Smooth muscle cell (in vitro differentiated cells): ENCODE measurements around the gene ATP12A. TPM values are rescaled to one million over a fixed set of nuclear protein-coding genes. Genes with fewer than 3 reads are reported as not detected.

ENCODE experiments used
- DNase-seq: peaks from one replicate; lab custom pipeline; 2025; ENCODE audit not compliant: unreplicated experiment; lab: John Stamatoyannopoulos, UW
- H2AFZ ChIP-seq: fragments of 200-600 bp; sonication (generic); 2 replicates; pipeline ENCODE4 v1.6.0; 2016; ENCODE audit warnings: antibody characterized with exemption, low read depth, mild to moderate bottlenecking
- H3F3A ChIP-seq: fragments of 200-600 bp; sonication (generic); 2 replicates; pipeline ENCODE4 v1.6.0; 2017; ENCODE audit warnings: antibody characterized with exemption, low read depth
- H3K27ac ChIP-seq: fragments of 200-600 bp; sonication (generic); 2 replicates; pipeline ENCODE4 v1.5.1; 2016; ENCODE audit warnings: low read depth, mild to moderate bottlenecking
- H3K27me3 ChIP-seq: fragments of 200-600 bp; sonication (generic); 2 replicates; pipeline ENCODE4 v1.6.1; 2016; ENCODE audit warnings: low read depth, mild to moderate bottlenecking
- H3K36me3 ChIP-seq: fragments of 200-600 bp; sonication (generic); 2 replicates; pipeline ENCODE4 v1.5.1; 2016; ENCODE audit warnings: low read depth
- H3K4me1 ChIP-seq: fragments of 200-600 bp; sonication (generic); 2 replicates; pipeline ENCODE4 v1.5.1; 2016; ENCODE audit warnings: low read depth
- H3K4me2 ChIP-seq: fragments of 200-600 bp; sonication (generic); 2 replicates; pipeline ENCODE4 v1.6.0; 2016; ENCODE audit warnings: mild to moderate bottlenecking
- H3K4me3 ChIP-seq: fragments of 200-600 bp; sonication (generic); 2 replicates; pipeline ENCODE4 v1.5.1; 2016; ENCODE audit warnings: mild to moderate bottlenecking
- H3K79me2 ChIP-seq: fragments of 200-600 bp; sonication (generic); 2 replicates; pipeline ENCODE4 v1.6.0; 2016; ENCODE audit warnings: low read depth, mild to moderate bottlenecking
- H3K9ac ChIP-seq: fragments of 200-600 bp; sonication (generic); 2 replicates; pipeline ENCODE4 v1.6.0; 2016; ENCODE audit warnings: low read depth
- H3K9me3 ChIP-seq: fragments of 200-600 bp; sonication (generic); replicated peaks from 2 replicates; pipeline ENCODE4 v1.5.1; 2016; ENCODE audit warnings: low read depth
- H4K20me1 ChIP-seq: fragments of 200-600 bp; sonication (generic); 2 replicates; pipeline ENCODE4 v1.6.0; 2016; ENCODE audit warnings: low read depth
- CTCF ChIP-seq: fragments of 200-600 bp; sonication (generic); IDR thresholded peaks from 2 replicates; pipeline ENCODE4 v1.5.1; 2017; ENCODE audit warnings: borderline replicate concordance, mild to moderate bottlenecking, antibody characterized with exemption; ENCODE audit not compliant: insufficient read depth, poor library complexity, severe bottlenecking
- WGBS: methylation state at CpG from one replicate; pipeline ENCODE4 v1.1.7; 2016; ENCODE audit warnings: low lambda C conversion rate; 5-methylcytosine and 5-hydroxymethylcytosine counted together
- polyA plus RNA-seq: library from polyadenylated mRNA; unstranded; fragments of >200 nt; fragmentation: Nextera tagmentation; extraction: Ambion mirVana; gene quantifications from 2 replicates; pipeline ENCODE4 v1.2.1, GENCODE V29; 2016
- total RNA-seq: library from RNA; depleted of rRNA; stranded (reverse); fragments of >200 nt; gene quantifications from 2 replicates; pipeline ENCODE4 v1.2.3, GENCODE V29; 2014

The ATP12A gene
- total and polyA plus RNA-seq, 2 experiments from 2014 or later, result 0.63 to 0.67 TPM

- Histone ChIP-seq H3K9ac (no peak overlapping the region), H3K27ac (no peak overlapping the region), H3K4me1 (no peaks in the 10 kb centered on the region), H3K4me3 (no peak overlapping the region), H3K79me2 (no peaks in the 10 kb centered on the region), H3K4me2 (no peak overlapping the region), H3K27me3 (no peaks in the 10 kb centered on the region), H3F3A (no peaks in the 10 kb centered on the region), H4K20me1 (no peaks in the 10 kb centered on the region), H2AFZ (no peak overlapping the region), H3K36me3 (no peaks in the 10 kb centered on the region), H3K9me3 (no peaks in the 10 kb centered on the region)
- TF ChIP-seq CTCF, result no peak
- WGBS, result 98% methylated on average over 5 of the region's 5 CpGs
- DNase-seq, result no peak
Observed at GRCh38 chr13:24699541-24699940, 19.3 kb downstream of the ATP12A start.

GRCh38 chr13:24700539-24700938 is 20.3 kb downstream of the ATP12A start:
- no peaks in the 10 kb centered on the region for H3K4me1 ChIP-seq
- no peak overlapping the region for H3K4me2 ChIP-seq
- H3K27me3 ChIP-seq, result no peaks in the 10 kb centered on the region
- H3F3A ChIP-seq, result no peaks in the 10 kb centered on the region
- no peak for TF ChIP-seq CTCF
- no peak for DNase-seq
- no peaks in the 10 kb centered on the region for H3K36me3 ChIP-seq
- no peak overlapping the region for H3K9ac ChIP-seq
- H3K9me3 ChIP-seq, result no peaks in the 10 kb centered on the region
- H3K79me2 ChIP-seq, result no peaks in the 10 kb centered on the region
- H2AFZ ChIP-seq, result no peak overlapping the region
- H3K27ac ChIP-seq, result no peak overlapping the region
- H4K20me1 ChIP-seq, result no peaks in the 10 kb centered on the region
- H3K4me3 ChIP-seq, result no peak overlapping the region
- WGBS, result 91% methylated on average over 8 of the region's 8 CpGs

- Histone ChIP-seq H3K79me2 (no peaks in the 10 kb centered on the region), H3K36me3 (no peaks in the 10 kb centered on the region), H3F3A (no peaks in the 10 kb centered on the region), H3K9ac (no peak overlapping the region), H2AFZ (no peak overlapping the region), H4K20me1 (no peaks in the 10 kb centered on the region), H3K4me2 (no peak overlapping the region), H3K4me3 (no peak overlapping the region), H3K4me1 (no peaks in the 10 kb centered on the region), H3K9me3 (no peaks in the 10 kb centered on the region), H3K27me3 (no peaks in the 10 kb centered on the region), H3K27ac (no peak overlapping the region)
- 91% methylated on average over 14 of the region's 14 CpGs for WGBS
- DNase-seq, result no peak
- TF ChIP-seq CTCF, result no peak
Observed at GRCh38 chr13:24706886-24707585, 26.8 kb downstream of the ATP12A start.
